Smooth muscle cell (in vitro differentiated cells): ENCODE measurements around the gene MICU1. TPM values are rescaled to one million over a fixed set of nuclear protein-coding genes. Genes with fewer than 3 reads are reported as not detected.
"Not testable (repeated sequence)": the region's sequence is repeated elsewhere in the genome, so short reads cannot be mapped to it uniquely, and the experiment has no call there.

Experiments used
- DNase-seq: peaks from one replicate; lab custom pipeline; 2025; ENCODE audit not compliant: unreplicated experiment; lab: John Stamatoyannopoulos, UW
- H2AFZ ChIP-seq: fragments of 200-600 bp; sonication (generic); 2 replicates; pipeline ENCODE4 v1.6.0; 2016; ENCODE audit warnings: antibody characterized with exemption, low read depth, mild to moderate bottlenecking
- H3F3A ChIP-seq: fragments of 200-600 bp; sonication (generic); 2 replicates; pipeline ENCODE4 v1.6.0; 2017; ENCODE audit warnings: antibody characterized with exemption, low read depth
- H3K27ac ChIP-seq: fragments of 200-600 bp; sonication (generic); 2 replicates; pipeline ENCODE4 v1.5.1; 2016; ENCODE audit warnings: low read depth, mild to moderate bottlenecking
- H3K27me3 ChIP-seq: fragments of 200-600 bp; sonication (generic); 2 replicates; pipeline ENCODE4 v1.6.1; 2016; ENCODE audit warnings: low read depth, mild to moderate bottlenecking
- H3K36me3 ChIP-seq: fragments of 200-600 bp; sonication (generic); 2 replicates; pipeline ENCODE4 v1.5.1; 2016; ENCODE audit warnings: low read depth
- H3K4me1 ChIP-seq: fragments of 200-600 bp; sonication (generic); 2 replicates; pipeline ENCODE4 v1.5.1; 2016; ENCODE audit warnings: low read depth
- H3K4me2 ChIP-seq: fragments of 200-600 bp; sonication (generic); 2 replicates; pipeline ENCODE4 v1.6.0; 2016; ENCODE audit warnings: mild to moderate bottlenecking
- H3K4me3 ChIP-seq: fragments of 200-600 bp; sonication (generic); 2 replicates; pipeline ENCODE4 v1.5.1; 2016; ENCODE audit warnings: mild to moderate bottlenecking
- H3K79me2 ChIP-seq: fragments of 200-600 bp; sonication (generic); 2 replicates; pipeline ENCODE4 v1.6.0; 2016; ENCODE audit warnings: low read depth, mild to moderate bottlenecking
- H3K9ac ChIP-seq: fragments of 200-600 bp; sonication (generic); 2 replicates; pipeline ENCODE4 v1.6.0; 2016; ENCODE audit warnings: low read depth
- H3K9me3 ChIP-seq: fragments of 200-600 bp; sonication (generic); replicated peaks from 2 replicates; pipeline ENCODE4 v1.5.1; 2016; ENCODE audit warnings: low read depth
- H4K20me1 ChIP-seq: fragments of 200-600 bp; sonication (generic); 2 replicates; pipeline ENCODE4 v1.6.0; 2016; ENCODE audit warnings: low read depth
- CTCF ChIP-seq: fragments of 200-600 bp; sonication (generic); IDR thresholded peaks from 2 replicates; pipeline ENCODE4 v1.5.1; 2017; ENCODE audit warnings: borderline replicate concordance, mild to moderate bottlenecking, antibody characterized with exemption; ENCODE audit not compliant: insufficient read depth, poor library complexity, severe bottlenecking
- WGBS: methylation state at CpG from one replicate; pipeline ENCODE4 v1.1.7; 2016; ENCODE audit warnings: low lambda C conversion rate; 5-methylcytosine and 5-hydroxymethylcytosine counted together
- polyA plus RNA-seq: library from polyadenylated mRNA; unstranded; fragments of >200 nt; fragmentation: Nextera tagmentation; extraction: Ambion mirVana; gene quantifications from 2 replicates; pipeline ENCODE4 v1.2.1, GENCODE V29; 2016
- total RNA-seq: library from RNA; depleted of rRNA; stranded (reverse); fragments of >200 nt; gene quantifications from 2 replicates; pipeline ENCODE4 v1.2.3, GENCODE V29; 2014

MICU1 gene
- total and polyA plus RNA-seq, 2 experiments from 2014 or later: 35.0 to 35.1 TPM

- Histone ChIP-seq H3K9ac (no peak overlapping the region), H3K27me3 (no peaks in the 10 kb centered on the region), H3K36me3 (no peaks in the 10 kb centered on the region), H3K9me3 (no peaks in the 10 kb centered on the region), H3K4me2 (no peak overlapping the region), H3K4me3 (no peak overlapping the region), H4K20me1 (no peaks in the 10 kb centered on the region), H3F3A (no peaks in the 10 kb centered on the region), H3K79me2 (no peaks in the 10 kb centered on the region), H3K4me1 (no peaks in the 10 kb centered on the region), H2AFZ (no peak overlapping the region), H3K27ac (no peak overlapping the region)
- 61% methylated on average over 3 of the region's 3 CpGs for WGBS
- TF ChIP-seq CTCF: no peak
- no peak for DNase-seq
These were observed 238.8 kb downstream of the MICU1 start for GRCh38 chr10:72386916-72387586.

GRCh38 chr10:72385724-72386123, 240.2 kb downstream of the MICU1 start:
- Histone ChIP-seq H3K4me2 (no peak overlapping the region), H3K9me3 (no peaks in the 10 kb centered on the region), H3K9ac (no peak overlapping the region), H3K4me3 (no peak overlapping the region), H2AFZ (no peak overlapping the region), H4K20me1 (no peaks in the 10 kb centered on the region), H3K79me2 (no peaks in the 10 kb centered on the region), H3K4me1 (no peaks in the 10 kb centered on the region), H3K27ac (no peak overlapping the region), H3F3A (no peaks in the 10 kb centered on the region), H3K36me3 (no peaks in the 10 kb centered on the region), H3K27me3 (no peaks in the 10 kb centered on the region)
- no peak for DNase-seq
- no peak for TF ChIP-seq CTCF
- 92% methylated on average over 4 of the region's 4 CpGs for WGBS

- WGBS: 79% methylated on average over 7 of the region's 7 CpGs
- not testable (repeated sequence) for H3F3A ChIP-seq, H3K4me1 ChIP-seq, H3K9ac ChIP-seq, H2AFZ ChIP-seq, H3K4me2 ChIP-seq, H3K79me2 ChIP-seq, H4K20me1 ChIP-seq, DNase-seq, H3K4me3 ChIP-seq, H3K36me3 ChIP-seq, H3K27ac ChIP-seq, H3K27me3 ChIP-seq, H3K9me3 ChIP-seq
These were observed 240.9 kb downstream of the MICU1 start for GRCh38 chr10:72384982-72385381.

GRCh38 chr10:72379776-72380175, 246.1 kb downstream of the MICU1 start:
- WGBS: 91% methylated on average over 2 of the region's 2 CpGs
- H2AFZ ChIP-seq: no peak overlapping the region
- H3K9me3 ChIP-seq: no peaks in the 10 kb centered on the region
- no peaks in the 10 kb centered on the region for H3K36me3 ChIP-seq
- H3F3A ChIP-seq: no peaks in the 10 kb centered on the region
- no peaks in the 10 kb centered on the region for H4K20me1 ChIP-seq
- no peak for DNase-seq
- H3K27ac ChIP-seq: no peak overlapping the region
- no peak for TF ChIP-seq CTCF
- no peak overlapping the region for H3K4me2 ChIP-seq
- H3K4me3 ChIP-seq: no peak overlapping the region
- H3K27me3 ChIP-seq: no peaks in the 10 kb centered on the region
- H3K79me2 ChIP-seq: no peaks in the 10 kb centered on the region
- peaks cover 12% of the 10 kb centered on the region for H3K4me1 ChIP-seq
- H3K9ac ChIP-seq: no peak overlapping the region
